C4-2B (cell line): ENCODE data around the gene LUC7L.

Source experiments
- ZFX ChIP-seq: fragments of 450-650 bp; IDR thresholded peaks from 2 replicates; pipeline ENCODE4 v1.6.1; 2017
- TF ChIP-seq, protein P1 (sequence below): fragments of 450-650 bp; conservative IDR thresholded peaks from 2 replicates; pipeline ENCODE4 v1.5.1; 2017; ENCODE audit warnings: mild to moderate bottlenecking

DNA sequence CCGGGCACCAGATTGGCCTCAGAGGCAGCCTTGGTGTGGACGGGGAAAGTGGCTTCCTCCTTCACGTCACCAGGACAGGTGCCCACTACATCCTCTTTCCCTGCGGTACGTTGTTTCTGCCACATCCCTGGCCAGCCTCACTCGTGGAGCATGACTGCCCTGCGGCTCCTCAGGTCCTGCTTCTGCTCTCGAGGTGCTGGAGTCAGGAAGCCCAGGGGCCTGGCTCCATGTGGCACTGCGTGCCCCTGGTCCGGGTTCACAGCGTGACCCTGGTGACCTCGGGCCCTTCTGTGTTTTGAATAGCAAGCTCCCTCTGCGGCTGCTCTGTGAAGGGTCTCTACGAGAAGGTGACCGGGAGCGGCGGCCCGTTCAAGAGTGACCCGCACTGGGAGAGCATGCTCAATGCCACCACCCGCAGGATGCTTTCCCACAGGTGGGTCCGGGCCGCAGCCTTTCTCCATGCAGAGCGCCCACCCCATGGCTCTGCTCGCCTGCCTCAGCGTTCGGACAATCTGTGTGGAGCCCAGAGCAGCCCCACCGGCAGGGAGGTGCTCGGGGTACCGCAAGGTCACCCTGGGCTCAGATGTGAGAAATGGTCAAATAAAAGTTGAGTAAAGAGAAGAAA lies 33.0 kb upstream of the LUC7L start:
- TF ChIP-seq, protein P1, sequence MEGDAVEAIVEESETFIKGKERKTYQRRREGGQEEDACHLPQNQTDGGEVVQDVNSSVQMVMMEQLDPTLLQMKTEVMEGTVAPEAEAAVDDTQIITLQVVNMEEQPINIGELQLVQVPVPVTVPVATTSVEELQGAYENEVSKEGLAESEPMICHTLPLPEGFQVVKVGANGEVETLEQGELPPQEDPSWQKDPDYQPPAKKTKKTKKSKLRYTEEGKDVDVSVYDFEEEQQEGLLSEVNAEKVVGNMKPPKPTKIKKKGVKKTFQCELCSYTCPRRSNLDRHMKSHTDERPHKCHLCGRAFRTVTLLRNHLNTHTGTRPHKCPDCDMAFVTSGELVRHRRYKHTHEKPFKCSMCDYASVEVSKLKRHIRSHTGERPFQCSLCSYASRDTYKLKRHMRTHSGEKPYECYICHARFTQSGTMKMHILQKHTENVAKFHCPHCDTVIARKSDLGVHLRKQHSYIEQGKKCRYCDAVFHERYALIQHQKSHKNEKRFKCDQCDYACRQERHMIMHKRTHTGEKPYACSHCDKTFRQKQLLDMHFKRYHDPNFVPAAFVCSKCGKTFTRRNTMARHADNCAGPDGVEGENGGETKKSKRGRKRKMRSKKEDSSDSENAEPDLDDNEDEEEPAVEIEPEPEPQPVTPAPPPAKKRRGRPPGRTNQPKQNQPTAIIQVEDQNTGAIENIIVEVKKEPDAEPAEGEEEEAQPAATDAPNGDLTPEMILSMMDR = no peak
- no peak for TF ChIP-seq ZFX
